Esophagus muscularis mucosa (tissue), 4 donors: ENCODE data around the gene EXOC6B.

Source experiments
- CTCF ChIP-seq, 3 experiments: fragments of 200-600 bp in 2 of 3; fragments of 450-650 bp in 1 of 3; sonication (generic) in 2 of 3; IDR thresholded peaks; one replicate each; pipeline ENCODE4 v1.5.1; 2017 to 2019; ENCODE audit warnings: antibody characterized with exemption in 3 of 3, mild to moderate bottlenecking in 2 of 3, moderate library complexity in 1 of 3
- EP300 ChIP-seq: sonication (generic); formaldehyde crosslinking; IDR thresholded peaks from one replicate; pipeline ENCODE4 v1.6.1; 2017; ENCODE audit warnings: antibody characterized with exemption
- POLR2A ChIP-seq: fragments of 450-650 bp; IDR thresholded peaks from one replicate; pipeline ENCODE4 v1.6.1; 2017; ENCODE audit warnings: antibody characterized with exemption, moderate library complexity, mild to moderate bottlenecking, low read depth

- TF ChIP-seq POLR2A = no peak
- TF ChIP-seq CTCF (IDR thresholded peaks at IDR 0.05) = no peak
- TF ChIP-seq EP300 = no peak
Observed at GRCh38 chr2:72389447-72389846, 436.4 kb downstream of the EXOC6B start.
